ENCODE data around the gene TEX19.

The TEX19 gene

GRCh38 chr17:82386881-82387704, 28.0 kb downstream of the TEX19 start:
- no peak overlapping the region for H3K4me3 ChIP-seq (ENCODE audit: low read depth, low read length)
- peaks cover 19% of the 10 kb centered on the region for H3K27me3 ChIP-seq (replicated peaks)
- no peaks in the 10 kb centered on the region for H3K36me3 ChIP-seq (replicated peaks)
- no peak for TF ChIP-seq CTCF (IDR thresholded peaks at IDR 0.05; ENCODE audit: low read depth, low read length, missing control alignments)
- no peak for DNase-seq
- H3K27ac ChIP-seq: no peak overlapping the region
- in situ Hi-C loops (cut with HindIII; ENCODE audit: low pct_ligation_motif_present, low sequenced_read_pairs): no loop called here

DNA sequence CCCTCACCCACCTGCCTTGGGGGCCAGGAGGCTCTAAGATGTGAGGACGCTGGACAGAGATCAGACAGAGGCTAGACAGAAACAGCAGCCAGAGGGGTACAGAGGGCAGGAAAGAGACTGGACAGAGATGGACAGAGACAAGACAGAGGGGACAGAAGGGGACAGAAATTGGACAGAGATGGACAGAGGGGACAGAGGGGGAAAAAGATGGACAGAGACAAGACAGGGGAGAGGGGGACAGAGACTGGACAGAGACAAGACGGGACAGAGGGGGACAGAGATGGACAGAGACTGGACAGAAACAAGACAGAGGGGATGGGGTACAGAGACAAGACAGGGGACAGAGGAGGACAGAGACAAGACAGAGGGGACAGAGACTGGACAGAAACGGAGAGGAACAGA, 28.7 kb downstream of the TEX19 start:
- in situ Hi-C loops (cut with HindIII; ENCODE audit: low pct_ligation_motif_present, low sequenced_read_pairs): no loop called here
- Histone ChIP-seq H3K27ac (no peak overlapping the region), H3K36me3 (replicated peaks) (no peaks in the 10 kb centered on the region), H3K4me3 (ENCODE audit: low read depth, low read length) (no peak overlapping the region), H3K27me3 (replicated peaks) (peaks cover 19% of the 10 kb centered on the region)
- no peak for DNase-seq
- no peak for TF ChIP-seq CTCF (IDR thresholded peaks at IDR 0.05; ENCODE audit: low read depth, low read length, missing control alignments)

- Histone ChIP-seq H3K36me3 (replicated peaks) (no peaks in the 10 kb centered on the region), H3K4me3 (ENCODE audit: low read depth, low read length) (no peak overlapping the region), H3K27ac (no peak overlapping the region), H3K27me3 (replicated peaks) (peaks cover 19% of the 10 kb centered on the region)
- DNase-seq: no peak
- in situ Hi-C loops (cut with HindIII; ENCODE audit: low pct_ligation_motif_present, low sequenced_read_pairs): no loop called here
- TF ChIP-seq CTCF (IDR thresholded peaks at IDR 0.05; ENCODE audit: low read depth, low read length, missing control alignments): no peak
Observed at GRCh38 chr17:82388223-82388921, 29.3 kb downstream of the TEX19 start.

DNA sequence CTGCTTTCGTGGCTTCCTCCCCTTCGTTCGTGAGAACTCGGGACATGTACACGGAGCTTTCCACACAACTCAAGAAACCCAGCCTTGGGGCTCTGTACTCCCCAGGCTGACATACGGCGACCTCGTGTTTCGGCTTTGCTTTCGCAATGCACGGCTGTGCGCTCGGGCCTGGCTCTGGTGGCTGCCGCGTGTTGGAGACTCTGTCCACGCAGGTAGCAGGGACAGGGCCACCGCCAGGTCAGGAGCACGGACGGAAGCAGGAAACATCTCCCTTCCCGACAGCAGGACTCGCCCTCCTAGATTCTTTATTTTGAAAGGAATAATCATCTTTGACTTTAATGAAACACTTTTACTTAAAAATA, 29.9 kb downstream of the TEX19 start:
- no peak overlapping the region for H3K27ac ChIP-seq
- peaks cover 19% of the 10 kb centered on the region for H3K27me3 ChIP-seq (replicated peaks)
- in situ Hi-C loops (cut with HindIII; ENCODE audit: low pct_ligation_motif_present, low sequenced_read_pairs): no loop called here
- no peak for DNase-seq
- H3K36me3 ChIP-seq (replicated peaks): no peaks in the 10 kb centered on the region
- no peak overlapping the region for H3K4me3 ChIP-seq (ENCODE audit: low read depth, low read length)
- no peak for TF ChIP-seq CTCF (IDR thresholded peaks at IDR 0.05; ENCODE audit: low read depth, low read length, missing control alignments)

DNA sequence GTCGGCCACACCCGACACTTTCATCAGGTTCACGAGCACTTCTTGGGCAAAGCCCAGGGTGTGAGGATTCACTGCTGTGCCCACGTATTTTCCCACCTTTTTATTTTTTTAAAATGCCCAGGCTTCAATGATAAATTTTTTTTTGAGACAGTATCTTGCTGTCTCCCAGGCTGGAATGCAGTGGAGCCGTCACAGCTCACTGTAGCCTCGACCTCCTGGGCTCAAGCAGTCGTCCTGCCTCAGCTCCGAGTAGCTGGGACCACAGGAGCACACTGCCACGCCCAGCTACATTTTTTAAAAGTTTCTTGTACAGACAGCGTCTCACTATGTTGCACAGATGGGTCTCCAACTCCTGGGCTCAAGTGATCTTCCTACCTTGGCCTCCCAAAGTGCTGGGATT, 30.3 kb downstream of the TEX19 start:
- Histone ChIP-seq H3K36me3 (replicated peaks) (no peaks in the 10 kb centered on the region), H3K27me3 (replicated peaks) (peaks cover 19% of the 10 kb centered on the region), H3K4me3 (ENCODE audit: low read depth, low read length) (no peak overlapping the region), H3K27ac (no peak overlapping the region)
- in situ Hi-C loops (cut with HindIII; ENCODE audit: low pct_ligation_motif_present, low sequenced_read_pairs): no loop called here
- DNase-seq: no peak
- no peak for TF ChIP-seq CTCF (IDR thresholded peaks at IDR 0.05; ENCODE audit: low read depth, low read length, missing control alignments)

Measured in brain microvascular endothelial cell (primary cell).